ENCODE measurements around the gene RPL18A. TPM values are rescaled to one million over a fixed set of nuclear protein-coding genes. Genes with fewer than 3 reads are reported as not detected.

Gene RPL18A
- total RNA-seq, 1 experiment from 2014 or later: 2,837 TPM

- H3K14ac ChIP-seq (ENCODE audit: insufficient read depth, low read length): no peak overlapping the region
- no peak overlapping the region for H2BK20ac ChIP-seq (ENCODE audit: low read depth, low read length, poor library complexity, severe bottlenecking)
- Mint-ChIP-seq H3K4me1 (peaks cover 6 to 21% of the 10 kb centered on the region in 2 experiments), H3K27me3 (ENCODE audit: low read depth) (peaks cover 53% of the 10 kb centered on the region), H3K4me3 (peak overlapping the region in 1 of 2 experiments; percentile 54; a peak in 2 of 5 replicates), H3K9me3 (no peaks in the 10 kb centered on the region), H3K27ac (peak overlapping the region in 1 of 3 experiments; percentile 53; a peak in 1 of 7 replicates), H3K36me3 (ENCODE audit: insufficient read depth in 1 of 3, low read depth in 3 of 3) (no peaks in the 10 kb centered on the region; a peak in 1 of 7 replicates)
- no peak overlapping the region for H2AK5ac ChIP-seq (ENCODE audit: insufficient read length, low read length)
- TF ChIP-seq CTCF (conservative IDR thresholded peaks at IDR 0.05): no peak
- H4K20me1 ChIP-seq (ENCODE audit: control insufficient read depth, insufficient read depth, insufficient read length): no peaks in the 10 kb centered on the region
- H3K27me3 ChIP-seq (ENCODE audit: insufficient read depth, low read length): no peaks in the 10 kb centered on the region
- H2BK120ac ChIP-seq (ENCODE audit: low read depth, low read length, poor library complexity, severe bottlenecking): no peak overlapping the region
- H3K4me1 ChIP-seq (ENCODE audit: insufficient read depth, low read length): no peaks in the 10 kb centered on the region
- H4K5ac ChIP-seq (ENCODE audit: insufficient read length, low read depth, low read length): no peak overlapping the region
- H2BK5ac ChIP-seq (ENCODE audit: insufficient read length, low read length): no peak overlapping the region
- no peak overlapping the region for H2AFZ ChIP-seq (ENCODE audit: low read length)
- no peak overlapping the region for H3K9ac ChIP-seq (ENCODE audit: extremely low read depth, insufficient read length, low read length)
- no peak overlapping the region for H3K4ac ChIP-seq (ENCODE audit: low read depth, low read length)
- no peaks in the 10 kb centered on the region for H3K9me3 ChIP-seq (ENCODE audit: control insufficient read depth, low read depth, low read length)
- no peaks in the 10 kb centered on the region for H3K79me1 ChIP-seq (ENCODE audit: insufficient read depth, low read depth, low read length, poor library complexity, severe bottlenecking)
- H3K79me2 ChIP-seq (ENCODE audit: insufficient read depth, low read length): no peaks in the 10 kb centered on the region
- no peak overlapping the region for H4K8ac ChIP-seq (replicated peaks; ENCODE audit: insufficient read length, low read depth, low read length)
- no peak overlapping the region for H3T11ph ChIP-seq (ENCODE audit: low read length)
- no peak for DNase-seq
- no CpG with 5 or more reads among the region's 14 CpGs for whole genome bisulfite sequencing (ENCODE audit: extremely low coverage, insufficient read length, low lambda C conversion rate)
- H3K18ac ChIP-seq (ENCODE audit: insufficient read length, low read depth, low read length): no peak overlapping the region
- H3K56ac ChIP-seq (ENCODE audit: insufficient read length, low read depth, low read length): no peak overlapping the region
- no peak overlapping the region for H3K4me2 ChIP-seq (ENCODE audit: insufficient read depth, insufficient read length, low read length)
- H2BK12ac ChIP-seq (ENCODE audit: insufficient read length, low read depth, low read length): no peak overlapping the region
- H4K91ac ChIP-seq (ENCODE audit: insufficient read length, low read depth, low read length): no peak overlapping the region
- H3K23me2 ChIP-seq (ENCODE audit: insufficient read length, low read depth, low read length, poor library complexity, severe bottlenecking): peaks cover 13% of the 10 kb centered on the region
- no peak overlapping the region for H3K27ac ChIP-seq (ENCODE audit: insufficient read length, low read depth, low read length)
- H2BK15ac ChIP-seq (ENCODE audit: low read depth, low read length): no peak overlapping the region
- no peak overlapping the region for H3K23ac ChIP-seq (ENCODE audit: insufficient read length, low read depth, low read length)
Observed at GRCh38 chr19:17843908-17844490, 15.7 kb upstream of the RPL18A start.

Data from H9 (cell line).